Measurements from ENCODE around the gene ADAM33.

DNA sequence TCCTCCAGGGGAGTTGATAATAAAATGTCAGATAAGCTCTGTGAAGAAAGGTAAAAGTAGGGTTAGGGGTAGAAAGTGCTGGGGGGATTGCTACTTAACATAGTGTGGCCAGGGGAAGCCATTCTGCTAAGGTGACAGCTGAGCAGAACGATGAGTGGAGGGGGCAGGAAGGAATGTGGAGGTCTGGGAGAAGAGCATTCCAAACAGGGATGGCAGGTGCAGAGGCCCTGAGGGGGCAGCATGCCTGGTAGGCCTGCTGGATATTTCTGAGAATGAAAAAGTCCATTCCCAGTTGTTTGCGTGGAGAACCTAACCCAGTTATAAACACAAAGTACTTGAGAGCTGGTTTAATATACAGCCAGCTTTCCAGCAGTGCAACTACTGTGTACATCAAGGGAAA, 27.9 kb downstream of the ADAM33 start:
- TF ChIP-seq HDGF (IDR thresholded peaks at IDR 0.05; ENCODE audit: borderline replicate concordance) (no peak), SP1 (IDR thresholded peaks at IDR 0.05) (no peak), FOXA1 (IDR thresholded peaks at IDR 0.05) (no peak), TARDBP (IDR thresholded peaks at IDR 0.05) (no peak), SUZ12 (IDR thresholded peaks at IDR 0.05) (no peak), BHLHE40 (IDR thresholded peaks at IDR 0.05; ENCODE audit: borderline replicate concordance) (no peak)
- TF ChIP-seq, protein P1, sequence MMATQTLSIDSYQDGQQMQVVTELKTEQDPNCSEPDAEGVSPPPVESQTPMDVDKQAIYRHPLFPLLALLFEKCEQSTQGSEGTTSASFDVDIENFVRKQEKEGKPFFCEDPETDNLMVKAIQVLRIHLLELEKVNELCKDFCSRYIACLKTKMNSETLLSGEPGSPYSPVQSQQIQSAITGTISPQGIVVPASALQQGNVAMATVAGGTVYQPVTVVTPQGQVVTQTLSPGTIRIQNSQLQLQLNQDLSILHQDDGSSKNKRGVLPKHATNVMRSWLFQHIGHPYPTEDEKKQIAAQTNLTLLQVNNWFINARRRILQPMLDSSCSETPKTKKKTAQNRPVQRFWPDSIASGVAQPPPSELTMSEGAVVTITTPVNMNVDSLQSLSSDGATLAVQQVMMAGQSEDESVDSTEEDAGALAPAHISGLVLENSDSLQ (IDR thresholded peaks at IDR 0.05): no peak

All from HEK293T (cell line).